Activated naive CD8-positive, alpha-beta T cell treated with anti-CD3 and anti-CD28 coated beads, Interleukin-2, amount 50 U/mL, for 16 hours (primary cell): ENCODE measurements around the gene XCL1.
"Not testable (repeated sequence)": the region's sequence is repeated elsewhere in the genome, so short reads cannot be mapped to it uniquely, and the experiment has no call there.

Experiments
- DNase-seq: peaks from one replicate; pipeline ENCODE4 v3.0.0-alpha.2; 2020; ENCODE audit warnings: low read depth, low spot score

XCL1 gene

GRCh38 chr1:168576245-168576688 lies at the start of gene XCL1:
TSS of gene XCL1 (plus strand) at chr1:168576605. CDS start at chr1:168576638, 33 bp downstream.
- DNase-seq: not testable (repeated sequence)

- DNase-seq: no peak
Measured at GRCh38 chr1:168529518-168529917, 46.9 kb upstream of the XCL1 start.

- no peak for DNase-seq
Measured at GRCh38 chr1:168531615-168532345, 44.6 kb upstream of the XCL1 start.

GRCh38 chr1:168535536-168535935 lies 40.9 kb upstream of the XCL1 start:
- no peak for DNase-seq

- not testable (repeated sequence) for DNase-seq
Measured at GRCh38 chr1:168540798-168541197, 35.6 kb upstream of the XCL1 start.

- DNase-seq: not testable (repeated sequence)
Measured at GRCh38 chr1:168542978-168543377, 33.4 kb upstream of the XCL1 start.

GRCh38 chr1:168543840-168544498 lies 32.4 kb upstream of the XCL1 start, which contains the start of gene XCL2:
TSS of gene XCL2 (minus strand) at chr1:168543997. CDS start at chr1:168543964, 33 bp downstream.
- not testable (repeated sequence) for DNase-seq

- not testable (repeated sequence) for DNase-seq
Measured at GRCh38 chr1:168545678-168546552, 30.5 kb upstream of the XCL1 start.

GRCh38 chr1:168546553-168546895 lies 29.9 kb upstream of the XCL1 start:
- DNase-seq: not testable (repeated sequence)

GRCh38 chr1:168550971-168551370 lies 25.4 kb upstream of the XCL1 start:
- no peak for DNase-seq

- no peak for DNase-seq
Measured at GRCh38 chr1:168551688-168552087, 24.7 kb upstream of the XCL1 start.

GRCh38 chr1:168552961-168553360 lies 23.4 kb upstream of the XCL1 start:
- no peak for DNase-seq

GRCh38 chr1:168553680-168554553 lies 22.5 kb upstream of the XCL1 start:
- DNase-seq: no peak

GRCh38 chr1:168554603-168555483 lies 21.6 kb upstream of the XCL1 start:
- no peak for DNase-seq

- DNase-seq: no peak
Measured at GRCh38 chr1:168555508-168556046, 20.8 kb upstream of the XCL1 start.

- no peak for DNase-seq
Measured at GRCh38 chr1:168556647-168557046, 19.8 kb upstream of the XCL1 start.

GRCh38 chr1:168560370-168560769 lies 16.0 kb upstream of the XCL1 start:
- DNase-seq: no peak

- no peak for DNase-seq
Measured at GRCh38 chr1:168561989-168562388, 14.4 kb upstream of the XCL1 start.

GRCh38 chr1:168565825-168566224 lies 10.6 kb upstream of the XCL1 start:
- no peak for DNase-seq

GRCh38 chr1:168567007-168567406 lies 9.4 kb upstream of the XCL1 start:
- no peak for DNase-seq
